Stomach (tissue), 9 donors: ENCODE measurements around the gene CELF4. TPM values are rescaled to one million over a fixed set of nuclear protein-coding genes. Genes with fewer than 3 reads are reported as not detected.

Experiments used
- DNase-seq, 2 donors: peaks; one replicate each; pipeline versions ENCODE4 v3.0.0 to v3.0.0-alpha.2; 2013 to 2019
- H3K27ac ChIP-seq, 5 donors: fragments of 200-600 bp in 4 of 5; sonication (generic) in 4 of 5; one replicate each; pipeline ENCODE4 v1.5.1; 2013 to 2019; ENCODE audit warnings: mild to moderate bottlenecking in 1 of 5, moderate library complexity in 1 of 5
- H3K27me3 ChIP-seq, 3 donors: fragments of 200-600 bp; sonication (generic); one replicate each; pipeline ENCODE4 v1.5.1; 2017 to 2019; ENCODE audit warnings: mixed run types in 1 of 3
- H3K36me3 ChIP-seq, 4 donors: fragments of 200-600 bp; sonication (generic); 1 replicate in 3 of 4; 2 replicates in 1 of 4; pipeline ENCODE4 v1.5.1; 2016 to 2019
- H3K4me1 ChIP-seq, 4 donors: fragments of 200-600 bp; sonication (generic); one replicate each; pipeline ENCODE4 v1.5.1; 2016 to 2019
- H3K4me3 ChIP-seq, 4 donors: fragments of 200-600 bp; sonication (generic) in 3 of 4; one replicate each; pipeline ENCODE4 v1.5.1; 2016 to 2019; ENCODE audit warnings: mild to moderate bottlenecking in 1 of 4
- H3K9me3 ChIP-seq, 4 donors: fragments of 200-600 bp; sonication (generic); one replicate each; pipeline ENCODE4 v1.5.1; 2016 to 2019
- EP300 ChIP-seq: sonication (generic); formaldehyde crosslinking; IDR thresholded peaks from one replicate; pipeline ENCODE4 v1.6.1; 2017; ENCODE audit warnings: antibody characterized with exemption
- POLR2A ChIP-seq, 4 donors: fragments of 450-650 bp; IDR thresholded peaks; one replicate each; pipeline ENCODE4 v1.6.1; 2016; ENCODE audit warnings: antibody characterized with exemption in 4 of 4, control low read depth in 2 of 4, mild to moderate bottlenecking in 1 of 4, moderate library complexity in 1 of 4
- POLR2AphosphoS5 ChIP-seq, 3 donors: sonication (generic); formaldehyde crosslinking; IDR thresholded peaks; one replicate each; pipeline ENCODE4 v1.6.1; 2016; ENCODE audit warnings: antibody characterized with exemption in 3 of 3
- WGBS, 5 donors: extraction: QIAGEN DNeasy Blood & Tissue Kit in 3 of 5; methylation state at CpG; one replicate each; pipeline versions ENCODE4 v1.1.5 to v1.1.7; 2013 to 2018; 5-methylcytosine and 5-hydroxymethylcytosine counted together
- intact Hi-C: fragments of 100-400 bp; cut with DNase I; formaldehyde crosslinking; loops from one replicate; pipeline ENCODE4 v1.15.1; 2023; ENCODE audit warnings: low total_unique reads
- polyA plus RNA-seq, 3 donors: library from polyadenylated mRNA; stranded (reverse); fragments of 200-250 nt; gene quantifications; one replicate each; pipeline ENCODE4 v1.2.3, GENCODE V29; 2013
- total RNA-seq, 5 donors: library from RNA; depleted of rRNA; stranded (reverse); fragments of >200 nt; gene quantifications; one replicate each; pipeline versions ENCODE4 v1.1.0 to v1.2.3, GENCODE V29; 2014 to 2016
- TF ChIP-seq, protein P1 (sequence below), 7 experiments: fragments of 450-650 bp in 4 of 7; fragments of 200-600 bp in 3 of 7; sonication (generic) in 3 of 7; IDR thresholded peaks; one replicate each; pipeline ENCODE4 v1.5.1; 2016 to 2019; ENCODE audit warnings: antibody characterized with exemption in 7 of 7, control low read depth in 2 of 7, mild to moderate bottlenecking in 1 of 7
- donor health status: healthy with polysubstance abuse.
- donor health status: Bipolar disorder and iron deficiency.
- donor health status: healthy.

The CELF4 gene
- total and polyA plus RNA-seq, 8 donors: 0.93 to 2.4 (median 1.8) TPM; not detected in 2

- WGBS, 5 donors: 85 to 93% (median 89%) methylated on average over 5 of the region's 5 CpGs
- no peak for DNase-seq
- intact Hi-C loops: no loop called here
- Histone ChIP-seq H3K4me1 (peaks cover 0 to 13% (median 5%) of the 10 kb centered on the region in 4 donors), H3K36me3 (no peaks in the 10 kb centered on the region), H3K27ac (no peak overlapping the region), H3K4me3 (no peak overlapping the region), H3K9me3 (no peaks in the 10 kb centered on the region), H3K27me3 (peaks cover 0 to 58% (median 2%) of the 10 kb centered on the region in 3 donors)
- no peak for TF ChIP-seq POLR2AphosphoS5 (IDR thresholded peaks at IDR 0.05)
- no peak for TF ChIP-seq POLR2A (IDR thresholded peaks at IDR 0.05)
- TF ChIP-seq, protein P1, sequence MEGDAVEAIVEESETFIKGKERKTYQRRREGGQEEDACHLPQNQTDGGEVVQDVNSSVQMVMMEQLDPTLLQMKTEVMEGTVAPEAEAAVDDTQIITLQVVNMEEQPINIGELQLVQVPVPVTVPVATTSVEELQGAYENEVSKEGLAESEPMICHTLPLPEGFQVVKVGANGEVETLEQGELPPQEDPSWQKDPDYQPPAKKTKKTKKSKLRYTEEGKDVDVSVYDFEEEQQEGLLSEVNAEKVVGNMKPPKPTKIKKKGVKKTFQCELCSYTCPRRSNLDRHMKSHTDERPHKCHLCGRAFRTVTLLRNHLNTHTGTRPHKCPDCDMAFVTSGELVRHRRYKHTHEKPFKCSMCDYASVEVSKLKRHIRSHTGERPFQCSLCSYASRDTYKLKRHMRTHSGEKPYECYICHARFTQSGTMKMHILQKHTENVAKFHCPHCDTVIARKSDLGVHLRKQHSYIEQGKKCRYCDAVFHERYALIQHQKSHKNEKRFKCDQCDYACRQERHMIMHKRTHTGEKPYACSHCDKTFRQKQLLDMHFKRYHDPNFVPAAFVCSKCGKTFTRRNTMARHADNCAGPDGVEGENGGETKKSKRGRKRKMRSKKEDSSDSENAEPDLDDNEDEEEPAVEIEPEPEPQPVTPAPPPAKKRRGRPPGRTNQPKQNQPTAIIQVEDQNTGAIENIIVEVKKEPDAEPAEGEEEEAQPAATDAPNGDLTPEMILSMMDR (IDR thresholded peaks at IDR 0.05): no peak
- no peak for TF ChIP-seq EP300
Observed at GRCh38 chr18:37248281-37248680, 317.3 kb downstream of the CELF4 start.

GRCh38 chr18:37247497-37248161 is 318.0 kb downstream of the CELF4 start:
- no peak for DNase-seq
- Histone ChIP-seq H3K4me3 (no peak overlapping the region), H3K36me3 (no peaks in the 10 kb centered on the region), H3K4me1 (peaks cover 0 to 7% (median 0%) of the 10 kb centered on the region in 4 donors), H3K27ac (no peak overlapping the region), H3K27me3 (peaks cover 0 to 51% (median 0%) of the 10 kb centered on the region in 3 donors), H3K9me3 (no peaks in the 10 kb centered on the region)
- intact Hi-C loops: no loop called here
- TF ChIP-seq POLR2A (IDR thresholded peaks at IDR 0.05): no peak
- TF ChIP-seq, protein P1 (IDR thresholded peaks at IDR 0.05): no peak
- no peak for TF ChIP-seq EP300
- no peak for TF ChIP-seq POLR2AphosphoS5 (IDR thresholded peaks at IDR 0.05)
- 81 to 92% (median 85%) methylated on average over 10 of the region's 10 CpGs for WGBS, 5 donors

- H3K27me3 ChIP-seq: peaks cover 0 to 44% (median 0%) of the 10 kb centered on the region in 3 donors
- no peaks in the 10 kb centered on the region for H3K9me3 ChIP-seq
- DNase-seq: no peak
- no peak overlapping the region for H3K27ac ChIP-seq
- WGBS, 5 donors: 87 to 93% (median 92%) methylated on average over 13 of the region's 13 CpGs
- H3K4me1 ChIP-seq: peaks cover 0 to 4% (median 0%) of the 10 kb centered on the region in 4 donors
- intact Hi-C loops: no loop called here
- H3K36me3 ChIP-seq: no peaks in the 10 kb centered on the region
- no peak overlapping the region for H3K4me3 ChIP-seq
- TF ChIP-seq EP300: no peak
Observed at GRCh38 chr18:37246779-37247340, 318.7 kb downstream of the CELF4 start.

DNA sequence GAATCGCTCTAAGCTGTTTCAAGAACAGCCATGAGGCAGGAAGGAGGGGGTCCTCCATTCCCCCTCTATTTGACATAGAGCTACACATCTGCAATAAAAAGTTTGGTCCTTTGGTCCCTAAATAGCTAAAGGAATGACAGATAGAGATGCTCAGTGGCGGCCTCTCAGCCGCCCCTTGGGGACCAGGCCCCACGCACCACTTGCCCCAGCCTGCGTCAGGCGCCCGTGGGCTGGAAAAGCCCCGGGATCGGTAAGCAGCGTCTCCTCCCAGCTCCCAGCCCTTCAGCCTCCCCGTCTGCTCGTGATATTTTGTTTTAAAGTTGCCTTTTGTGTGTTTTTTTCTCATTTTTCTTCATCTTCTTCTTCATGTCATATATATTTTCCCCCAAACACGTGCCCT is 321.0 kb downstream of the CELF4 start:
- no peak for DNase-seq
- H3K4me3 ChIP-seq: no peak overlapping the region
- WGBS, 5 donors: 91 to 96% (median 94%) methylated on average over 13 of the region's 13 CpGs
- TF ChIP-seq, protein P1 (IDR thresholded peaks at IDR 0.05): no peak
- no peak for TF ChIP-seq POLR2AphosphoS5 (IDR thresholded peaks at IDR 0.05)
- TF ChIP-seq POLR2A (IDR thresholded peaks at IDR 0.05): no peak
- no peak for TF ChIP-seq EP300
- intact Hi-C loops: no loop called here
- H3K27ac ChIP-seq: no peak overlapping the region
- H3K36me3 ChIP-seq: no peaks in the 10 kb centered on the region
- H3K9me3 ChIP-seq: no peaks in the 10 kb centered on the region
- H3K27me3 ChIP-seq: peaks cover 0 to 23% (median 0%) of the 10 kb centered on the region in 3 donors
- no peaks in the 10 kb centered on the region for H3K4me1 ChIP-seq

DNA sequence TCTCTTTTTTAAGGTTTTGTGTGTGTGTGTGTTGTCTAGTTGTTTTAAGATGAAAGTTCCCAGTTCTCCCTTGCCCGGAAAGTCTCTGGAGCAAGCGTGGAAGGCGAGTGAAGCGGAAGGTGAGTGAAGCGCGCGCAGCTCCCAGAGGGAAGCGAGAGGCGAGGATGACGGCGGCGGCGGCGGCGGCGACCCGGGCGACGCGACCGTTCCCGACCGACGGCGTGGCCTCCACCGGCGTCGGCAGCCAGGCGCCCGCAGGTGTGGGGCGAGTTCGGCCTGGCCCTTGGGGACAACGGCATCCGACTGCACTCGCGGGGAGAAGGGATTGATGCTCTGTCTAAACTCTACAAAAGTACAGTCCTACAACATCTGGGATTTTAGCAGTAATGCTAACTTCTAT is 321.9 kb downstream of the CELF4 start:
- 24 to 52% (median 38%) methylated on average over 36 of the region's 36 CpGs for WGBS, 5 donors
- H3K36me3 ChIP-seq: no peaks in the 10 kb centered on the region
- intact Hi-C loops: no loop called here
- DNase-seq: peak in 1 of 2 donors; percentile 50
- no peaks in the 10 kb centered on the region for H3K4me1 ChIP-seq
- no peak overlapping the region for H3K4me3 ChIP-seq
- no peak overlapping the region for H3K27ac ChIP-seq
- H3K27me3 ChIP-seq: peaks cover 0 to 18% (median 0%) of the 10 kb centered on the region in 3 donors
- H3K9me3 ChIP-seq: no peaks in the 10 kb centered on the region
- TF ChIP-seq POLR2AphosphoS5 (IDR thresholded peaks at IDR 0.05) (no peak), EP300 (no peak), POLR2A (IDR thresholded peaks at IDR 0.05) (no peak)
- TF ChIP-seq, protein P1 (IDR thresholded peaks at IDR 0.05): no peak
